BLaER1 (cell line): Measurements from ENCODE around the gene CBLIF.

Experiments used
- H3K27ac ChIP-seq: shearing (Covaris generic); formaldehyde crosslinking; 2 replicates; pipeline ENCODE4 v1.8.1; 2022
- H3K27me3 ChIP-seq: shearing (Covaris generic); formaldehyde crosslinking; 2 replicates; pipeline ENCODE4 v1.8.1; 2022
- H3K36me3 ChIP-seq: shearing (Covaris generic); formaldehyde crosslinking; 2 replicates; pipeline ENCODE4 v1.8.1; 2022
- H3K4me1 ChIP-seq: shearing (Covaris generic); formaldehyde crosslinking; 2 replicates; pipeline ENCODE4 v1.8.1; 2022
- H3K4me2 ChIP-seq: shearing (Covaris generic); formaldehyde crosslinking; 2 replicates; pipeline ENCODE4 v1.8.1; 2022
- H3K4me3 ChIP-seq: shearing (Covaris generic); formaldehyde crosslinking; 2 replicates; pipeline ENCODE4 v1.8.1; 2022
- H3K9ac ChIP-seq: shearing (Covaris generic); formaldehyde crosslinking; 2 replicates; pipeline ENCODE4 v1.8.1; 2022
- H3K9me3 ChIP-seq: shearing (Covaris generic); formaldehyde crosslinking; 2 replicates; pipeline ENCODE4 v1.8.1; 2022
- H4K20me1 ChIP-seq: shearing (Covaris generic); formaldehyde crosslinking; 2 replicates; pipeline ENCODE4 v1.8.1; 2022
- Cebpa-rat ChIP-seq: shearing (Covaris generic); IDR thresholded peaks from 2 replicates; pipeline ENCODE4 v1.8.1; 2022

Gene CBLIF

GRCh38 chr11:59815754-59816153 is 29.5 kb downstream of the CBLIF start:
- no peak overlapping the region for H3K4me3 ChIP-seq
- H3K27ac ChIP-seq: no peak overlapping the region
- no peaks in the 10 kb centered on the region for H3K9me3 ChIP-seq
- H3K36me3 ChIP-seq: no peaks in the 10 kb centered on the region
- no peaks in the 10 kb centered on the region for H4K20me1 ChIP-seq
- H3K4me2 ChIP-seq: no peak overlapping the region
- H3K4me1 ChIP-seq: peaks cover 33% of the 10 kb centered on the region
- no peaks in the 10 kb centered on the region for H3K27me3 ChIP-seq
- no peak overlapping the region for H3K9ac ChIP-seq
- TF ChIP-seq Cebpa-rat: no peak

DNA sequence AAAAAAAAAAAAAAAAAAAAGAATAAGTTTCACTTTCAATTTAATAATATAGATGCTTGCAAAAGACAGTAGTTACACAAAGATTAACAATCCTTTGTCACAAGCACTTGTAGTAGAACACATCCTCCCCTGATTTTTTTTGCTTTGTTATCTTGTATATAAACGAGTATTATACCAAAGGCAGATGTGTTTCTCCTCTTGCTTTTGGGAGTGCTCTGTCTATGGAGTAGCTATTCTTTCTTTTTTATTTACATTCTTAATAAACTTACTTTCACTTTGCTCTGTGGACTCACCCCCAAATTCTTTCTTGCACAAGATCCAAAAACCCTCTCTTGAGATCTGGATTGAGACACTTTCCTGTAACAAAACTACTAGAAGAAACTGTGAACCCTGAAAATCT is 31.3 kb downstream of the CBLIF start:
- H3K9ac ChIP-seq: no peak overlapping the region
- H3K9me3 ChIP-seq: no peaks in the 10 kb centered on the region
- H4K20me1 ChIP-seq: no peaks in the 10 kb centered on the region
- H3K27ac ChIP-seq: no peak overlapping the region
- TF ChIP-seq Cebpa-rat: no peak
- no peak overlapping the region for H3K4me2 ChIP-seq
- H3K27me3 ChIP-seq: no peaks in the 10 kb centered on the region
- no peaks in the 10 kb centered on the region for H3K36me3 ChIP-seq
- H3K4me1 ChIP-seq: peaks cover 32% of the 10 kb centered on the region
- no peak overlapping the region for H3K4me3 ChIP-seq

GRCh38 chr11:59813364-59813763 is 31.9 kb downstream of the CBLIF start:
- Histone ChIP-seq H3K36me3 (peaks cover 3% of the 10 kb centered on the region; the same call in 1 of the 2 replicates), H3K4me3 (no peak overlapping the region), H4K20me1 (no peaks in the 10 kb centered on the region), H3K27me3 (no peaks in the 10 kb centered on the region), H3K9me3 (no peaks in the 10 kb centered on the region), H3K9ac (no peak overlapping the region), H3K4me1 (peaks cover 26% of the 10 kb centered on the region), H3K4me2 (no peak overlapping the region), H3K27ac (no peak overlapping the region)
- TF ChIP-seq Cebpa-rat: no peak

- Histone ChIP-seq H3K4me3 (no peak overlapping the region), H4K20me1 (no peaks in the 10 kb centered on the region; the same call in 1 of the 2 replicates), H3K27ac (no peak overlapping the region), H3K27me3 (no peaks in the 10 kb centered on the region), H3K9ac (no peak overlapping the region), H3K4me1 (peaks cover 21% of the 10 kb centered on the region), H3K4me2 (no peak overlapping the region), H3K36me3 (peaks cover 13% of the 10 kb centered on the region), H3K9me3 (no peaks in the 10 kb centered on the region)
- TF ChIP-seq Cebpa-rat: no peak; the same call in 1 of the 2 replicates
Observed at GRCh38 chr11:59812220-59812619, 33.1 kb downstream of the CBLIF start.

DNA sequence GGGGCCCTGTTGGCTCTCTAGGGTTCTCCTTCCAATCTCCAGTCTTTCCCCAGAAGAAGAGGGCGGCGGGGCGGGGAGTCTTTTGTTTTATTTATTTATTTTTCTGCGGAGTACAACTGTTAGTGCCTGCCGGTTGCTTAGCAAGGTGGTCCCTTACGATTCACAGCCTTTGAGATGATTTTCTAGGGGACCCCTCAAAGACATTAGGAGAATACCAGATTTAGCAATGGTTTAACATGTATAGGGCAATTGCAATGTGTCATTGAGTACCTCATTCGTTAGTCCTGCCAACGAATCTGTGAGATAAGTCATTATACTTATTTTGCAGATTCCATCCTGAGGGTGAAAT is 34.4 kb downstream of the CBLIF start:
- peak overlapping the region; percentile 89 for H3K9ac ChIP-seq
- peak overlapping the region; percentile 86 for H3K27ac ChIP-seq
- peak overlapping the region; percentile 87 for H3K4me2 ChIP-seq
- peaks cover 27% of the 10 kb centered on the region for H3K36me3 ChIP-seq
- no peaks in the 10 kb centered on the region; the same call in 1 of the 2 replicates for H4K20me1 ChIP-seq
- no peak for TF ChIP-seq Cebpa-rat
- H3K4me3 ChIP-seq: peak overlapping the region; percentile 89
- H3K4me1 ChIP-seq: peaks cover 21% of the 10 kb centered on the region
- H3K27me3 ChIP-seq: no peaks in the 10 kb centered on the region
- no peaks in the 10 kb centered on the region for H3K9me3 ChIP-seq

DNA sequence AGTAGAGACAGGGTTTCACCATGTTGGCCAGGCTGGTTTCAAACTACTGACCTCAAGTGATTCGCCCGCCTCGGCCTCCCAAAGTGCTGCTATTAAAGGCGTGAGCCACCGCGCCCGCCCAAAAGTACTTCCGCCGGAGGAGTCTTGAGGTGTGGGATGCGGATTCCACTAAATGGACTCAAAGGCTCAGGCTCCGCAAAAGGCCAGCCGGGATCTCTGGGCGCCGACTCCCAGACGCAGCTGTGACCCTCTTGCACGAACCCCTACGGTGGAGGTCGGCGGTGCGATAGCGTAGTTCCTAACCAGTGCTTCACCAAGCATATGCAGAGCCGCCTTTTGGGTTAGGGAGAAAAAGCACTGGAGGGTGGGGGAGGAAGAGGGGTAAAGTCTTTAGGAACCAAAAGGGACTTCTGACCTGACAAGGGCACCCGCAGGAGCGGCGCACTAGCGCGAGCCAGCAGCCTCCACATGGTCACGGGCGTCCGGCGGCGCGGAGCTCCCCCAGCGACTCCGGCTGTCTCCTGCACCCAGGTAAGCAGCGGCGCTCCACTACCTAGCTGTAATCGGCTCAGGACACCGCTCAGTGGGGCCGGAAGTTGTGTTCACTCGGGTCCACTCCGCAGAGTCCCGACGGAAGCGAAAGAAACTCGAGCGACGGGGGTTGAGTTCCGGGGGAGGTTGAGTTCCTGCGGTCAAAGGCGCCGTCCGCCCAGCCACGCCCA is 34.9 kb downstream of the CBLIF start, which contains the start of gene MRPL16:
Gene MRPL16, minus strand, starts transcription at position 590 of the 722 bp plus-strand sequence. Its CDS starts 120 bp downstream, at position 470.
- peak within 1 kb of the TSS; percentile 89 for H3K4me3 ChIP-seq
- H3K9ac ChIP-seq: peak within 1 kb of the TSS; percentile 89
- no peaks in the 10 kb centered on the region for H3K9me3 ChIP-seq
- H3K27ac ChIP-seq: peak within 1 kb of the TSS; percentile 86
- no peaks in the 10 kb centered on the region; the same call in 1 of the 2 replicates for H4K20me1 ChIP-seq
- peak within 1 kb of the TSS; percentile 87 for H3K4me2 ChIP-seq
- no peaks in the 10 kb centered on the region for H3K27me3 ChIP-seq
- no peak for TF ChIP-seq Cebpa-rat
- peaks cover 21% of the 10 kb centered on the region for H3K4me1 ChIP-seq
- peaks cover 32% of the 10 kb centered on the region for H3K36me3 ChIP-seq

DNA sequence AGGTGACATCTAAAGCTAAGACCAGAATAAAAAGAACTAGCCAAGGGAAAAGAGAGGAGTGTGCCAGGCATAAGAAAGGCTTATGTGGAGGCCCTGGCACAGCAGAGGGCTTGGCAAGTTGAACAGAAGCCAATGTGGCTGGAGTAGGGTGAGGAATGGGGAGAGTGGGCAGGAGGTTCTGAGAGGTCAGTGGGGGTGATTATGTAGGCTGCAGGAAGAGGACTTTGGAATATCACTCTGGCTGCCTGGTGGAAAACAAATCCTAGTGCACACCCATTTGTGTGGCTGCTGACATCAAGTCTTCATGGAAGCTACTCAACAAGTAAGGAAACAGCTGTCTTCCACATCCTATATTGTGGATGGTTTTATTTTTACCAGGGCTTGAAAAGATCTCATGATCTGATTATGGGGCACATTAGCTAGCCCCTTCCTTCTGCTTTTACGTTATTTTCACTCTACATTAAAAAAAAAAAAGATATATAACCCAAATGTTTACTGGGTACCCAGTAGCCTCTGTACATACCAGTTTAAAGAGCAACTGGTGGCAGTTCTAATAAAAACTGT is 38.2 kb downstream of the CBLIF start:
- Histone ChIP-seq H3K4me2 (no peak overlapping the region), H3K9ac (no peak overlapping the region), H4K20me1 (no peaks in the 10 kb centered on the region; the same call in 1 of the 2 replicates), H3K9me3 (no peaks in the 10 kb centered on the region), H3K27me3 (no peaks in the 10 kb centered on the region), H3K36me3 (peaks cover 58% of the 10 kb centered on the region), H3K4me1 (peaks cover 17% of the 10 kb centered on the region), H3K27ac (no peak overlapping the region), H3K4me3 (no peak overlapping the region)
- no peak for TF ChIP-seq Cebpa-rat

DNA sequence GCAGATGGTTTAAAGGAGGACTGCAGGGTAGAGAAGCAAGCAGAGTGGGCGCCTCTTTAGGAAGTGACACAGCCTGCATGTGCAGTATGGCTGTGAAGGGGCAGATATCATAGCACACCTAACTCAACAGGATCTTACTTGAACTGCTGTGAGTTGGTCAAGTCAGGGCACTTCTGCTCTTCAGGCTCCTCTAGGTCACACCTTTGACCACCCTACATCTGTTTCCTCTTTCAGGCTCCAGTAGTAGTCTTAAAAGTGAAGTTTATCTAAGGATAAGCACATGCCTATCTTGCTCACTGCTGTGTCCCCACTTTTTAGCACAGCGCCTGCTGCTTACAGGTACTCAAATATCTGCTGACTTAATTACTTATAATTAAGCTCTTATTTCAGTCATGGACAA is 41.2 kb downstream of the CBLIF start:
- Histone ChIP-seq H3K27me3 (no peaks in the 10 kb centered on the region), H3K9ac (no peak overlapping the region), H3K4me2 (no peak overlapping the region), H3K4me3 (no peak overlapping the region), H3K36me3 (peaks cover 71% of the 10 kb centered on the region), H3K27ac (no peak overlapping the region), H3K9me3 (no peaks in the 10 kb centered on the region), H3K4me1 (peaks cover 1% of the 10 kb centered on the region), H4K20me1 (no peaks in the 10 kb centered on the region; the same call in 1 of the 2 replicates)
- no peak for TF ChIP-seq Cebpa-rat

DNA sequence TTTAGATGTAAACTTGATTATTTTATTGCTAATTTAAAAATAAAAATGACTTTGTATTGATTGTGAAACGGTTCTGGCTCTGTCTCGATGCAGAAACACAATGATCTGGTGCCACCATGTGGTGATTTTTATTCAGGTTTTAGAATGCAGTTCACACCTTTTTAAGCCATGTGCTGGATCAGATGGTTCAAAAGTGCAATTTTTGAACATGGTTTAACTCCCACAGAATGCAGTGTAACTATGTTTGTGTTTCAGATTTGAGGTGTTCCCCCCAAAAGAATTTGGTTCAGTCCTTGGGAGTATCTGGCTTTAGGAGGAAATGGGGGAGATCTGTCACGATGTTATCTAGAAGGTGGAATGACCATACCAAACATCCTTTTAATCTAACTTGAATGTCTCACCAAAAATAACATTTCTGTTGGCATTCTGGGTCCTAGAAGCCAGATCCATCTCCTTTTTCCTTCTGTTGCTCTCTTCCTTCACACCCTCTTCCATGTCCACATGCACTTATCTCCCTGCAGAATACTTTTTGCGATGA is 42.6 kb downstream of the CBLIF start:
- H3K9me3 ChIP-seq: no peaks in the 10 kb centered on the region
- H3K27ac ChIP-seq: no peak overlapping the region
- no peaks in the 10 kb centered on the region for H3K27me3 ChIP-seq
- peaks cover 62% of the 10 kb centered on the region for H3K36me3 ChIP-seq
- H3K4me1 ChIP-seq: no peaks in the 10 kb centered on the region
- TF ChIP-seq Cebpa-rat: peak; percentile 42; the same call in 1 of the 2 replicates
- H3K4me3 ChIP-seq: no peak overlapping the region
- H4K20me1 ChIP-seq: no peaks in the 10 kb centered on the region; the same call in 1 of the 2 replicates
- no peak overlapping the region for H3K4me2 ChIP-seq
- H3K9ac ChIP-seq: no peak overlapping the region
